Esophagus (tissue), 2 donors: Measurements from ENCODE around the gene TLNRD1. TPM values are rescaled to one million over a fixed set of nuclear protein-coding genes. Genes with fewer than 3 reads are reported as not detected.

Experiments
- H3K27ac ChIP-seq, 2 donors: one replicate each; pipeline ENCODE4 v1.5.1; 2013; ENCODE audit warnings: low read depth in 2 of 2, mild to moderate bottlenecking in 2 of 2, inconsistent platforms in 1 of 2, low read length in 1 of 2, moderate library complexity in 1 of 2
- H3K27me3 ChIP-seq, 2 donors: one replicate each; pipeline ENCODE4 v1.6.1; 2013; ENCODE audit warnings: low read length in 2 of 2, control low read depth in 1 of 2, mild to moderate bottlenecking in 1 of 2; ENCODE audit not compliant: insufficient read depth in 2 of 2, control insufficient read depth in 1 of 2
- H3K36me3 ChIP-seq, 2 donors: one replicate each; pipeline ENCODE4 v1.6.1; 2013; ENCODE audit warnings: low read length in 1 of 2; ENCODE audit not compliant: control insufficient read depth in 2 of 2, insufficient read depth in 2 of 2
- H3K4me1 ChIP-seq, 2 donors: one replicate each; pipeline ENCODE4 v1.6.1; 2013; ENCODE audit warnings: low read length in 1 of 2; ENCODE audit not compliant: control insufficient read depth in 2 of 2, insufficient read depth in 2 of 2
- H3K4me3 ChIP-seq, 2 donors: one replicate each; pipeline ENCODE4 v1.5.1; 2013; ENCODE audit warnings: low read length in 2 of 2, mild to moderate bottlenecking in 2 of 2, low read depth in 1 of 2, moderate library complexity in 1 of 2
- H3K9me3 ChIP-seq, 2 donors: one replicate each; pipeline ENCODE4 v1.6.1; 2013; ENCODE audit warnings: mild to moderate bottlenecking in 2 of 2, low read depth in 1 of 2, low read length in 1 of 2, moderate library complexity in 1 of 2; ENCODE audit not compliant: control insufficient read depth in 2 of 2, insufficient read depth in 1 of 2
- WGBS, 2 donors: extraction: QIAGEN DNeasy Blood & Tissue Kit; methylation state at CpG; one replicate each; pipeline ENCODE4 v1.1.7; 2013; 5-methylcytosine and 5-hydroxymethylcytosine counted together
- polyA plus RNA-seq, 2 donors: library from polyadenylated mRNA; stranded (reverse); fragments of 200-250 nt; gene quantifications; one replicate each; pipeline ENCODE4 v1.2.3, GENCODE V29; 2013
- donor health status: healthy with polysubstance abuse.
- donor health status: Bipolar disorder and iron deficiency.

TLNRD1 gene
- polyA plus RNA-seq, 2 donors, result 5.6 to 5.9 TPM

DNA sequence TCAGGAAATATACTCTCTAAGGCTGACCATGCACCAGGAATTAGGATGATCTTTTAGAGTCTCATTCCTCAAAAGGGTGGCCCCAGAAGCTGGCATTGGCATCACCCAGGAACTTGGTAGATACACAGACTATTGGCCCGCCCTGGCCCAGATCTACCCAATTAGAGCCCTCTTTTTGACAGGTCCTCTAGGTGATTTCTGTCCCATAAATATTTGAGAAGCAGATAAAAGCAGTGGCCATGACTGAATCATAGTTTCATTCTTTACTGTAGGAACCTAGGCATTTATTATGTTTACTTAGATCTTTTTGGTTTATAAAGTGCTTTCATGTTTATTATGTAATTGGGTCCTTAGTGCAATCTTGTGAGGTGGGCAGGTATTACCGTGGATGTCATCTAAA lies 7.6 kb downstream of the TLNRD1 start:
- Histone ChIP-seq H3K36me3 (no peaks in the 10 kb centered on the region), H3K9me3 (no peaks in the 10 kb centered on the region), H3K4me3 (no peak overlapping the region), H3K27ac (no peak overlapping the region), H3K4me1 (no peaks in the 10 kb centered on the region), H3K27me3 (no peaks in the 10 kb centered on the region)
- 79 to 90% methylated on average over 2 of the region's 2 CpGs for WGBS, 2 donors

- no peak overlapping the region for H3K4me3 ChIP-seq
- no peaks in the 10 kb centered on the region for H3K9me3 ChIP-seq
- H3K27me3 ChIP-seq, result no peaks in the 10 kb centered on the region
- H3K4me1 ChIP-seq, result peaks cover 0 to 3% of the 10 kb centered on the region in 2 donors
- no peaks in the 10 kb centered on the region for H3K36me3 ChIP-seq
- no peak overlapping the region for H3K27ac ChIP-seq
- WGBS, 2 donors, result 80 to 81% methylated on average over 4 of the region's 4 CpGs
Measured at GRCh38 chr15:81010086-81010485, 9.4 kb downstream of the TLNRD1 start.

GRCh38 chr15:81011593-81011992 lies 10.9 kb downstream of the TLNRD1 start:
- peaks cover 0 to 3% of the 10 kb centered on the region in 2 donors for H3K4me1 ChIP-seq
- H3K9me3 ChIP-seq, result no peaks in the 10 kb centered on the region
- H3K4me3 ChIP-seq, result no peak overlapping the region
- H3K36me3 ChIP-seq, result no peaks in the 10 kb centered on the region
- no peak overlapping the region for H3K27ac ChIP-seq
- no peaks in the 10 kb centered on the region for H3K27me3 ChIP-seq

DNA sequence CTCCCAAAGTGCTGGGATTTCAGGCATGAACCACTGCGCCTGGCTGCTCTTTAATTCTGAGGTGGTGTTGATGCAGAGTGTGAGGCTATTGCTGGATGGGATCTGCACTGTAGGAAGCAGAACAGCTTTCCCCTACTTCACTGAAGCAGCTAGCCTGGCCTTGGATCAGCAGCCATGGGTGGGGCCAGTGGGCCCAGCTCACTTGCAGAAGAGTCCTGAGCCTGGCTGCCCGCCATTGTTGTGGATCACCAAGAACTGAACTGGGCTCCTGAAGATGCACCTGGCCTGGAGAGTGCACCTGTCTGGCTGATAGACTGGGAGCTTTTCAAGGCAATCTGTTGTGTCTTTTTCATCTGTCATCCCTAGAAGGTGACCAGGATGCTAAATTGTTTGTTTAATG lies 11.9 kb downstream of the TLNRD1 start:
- H3K27ac ChIP-seq, result no peak overlapping the region
- H3K4me3 ChIP-seq, result no peak overlapping the region
- WGBS, 2 donors, result 95 to 96% methylated on average over 2 of the region's 2 CpGs
- H3K27me3 ChIP-seq, result no peaks in the 10 kb centered on the region
- no peaks in the 10 kb centered on the region for H3K36me3 ChIP-seq
- H3K9me3 ChIP-seq, result no peaks in the 10 kb centered on the region
- peaks cover 0 to 3% of the 10 kb centered on the region in 2 donors for H3K4me1 ChIP-seq

- H3K9me3 ChIP-seq, result no peaks in the 10 kb centered on the region
- H3K4me3 ChIP-seq, result no peak overlapping the region
- WGBS, 2 donors, result 88 to 90% methylated on average over 4 of the region's 4 CpGs
- H3K36me3 ChIP-seq, result no peaks in the 10 kb centered on the region
- peaks cover 0 to 3% of the 10 kb centered on the region in 2 donors for H3K4me1 ChIP-seq
- H3K27me3 ChIP-seq, result no peaks in the 10 kb centered on the region
- H3K27ac ChIP-seq, result no peak overlapping the region
Measured at GRCh38 chr15:81013396-81013929, 12.7 kb downstream of the TLNRD1 start.

- Histone ChIP-seq H3K27ac (no peak overlapping the region), H3K4me3 (no peak overlapping the region), H3K27me3 (no peaks in the 10 kb centered on the region), H3K36me3 (no peaks in the 10 kb centered on the region), H3K9me3 (no peaks in the 10 kb centered on the region), H3K4me1 (peaks cover 0 to 3% of the 10 kb centered on the region in 2 donors)
- 82 to 87% methylated on average over 9 of the region's 9 CpGs for WGBS, 2 donors
Measured at GRCh38 chr15:81014446-81015093, 13.8 kb downstream of the TLNRD1 start.

DNA sequence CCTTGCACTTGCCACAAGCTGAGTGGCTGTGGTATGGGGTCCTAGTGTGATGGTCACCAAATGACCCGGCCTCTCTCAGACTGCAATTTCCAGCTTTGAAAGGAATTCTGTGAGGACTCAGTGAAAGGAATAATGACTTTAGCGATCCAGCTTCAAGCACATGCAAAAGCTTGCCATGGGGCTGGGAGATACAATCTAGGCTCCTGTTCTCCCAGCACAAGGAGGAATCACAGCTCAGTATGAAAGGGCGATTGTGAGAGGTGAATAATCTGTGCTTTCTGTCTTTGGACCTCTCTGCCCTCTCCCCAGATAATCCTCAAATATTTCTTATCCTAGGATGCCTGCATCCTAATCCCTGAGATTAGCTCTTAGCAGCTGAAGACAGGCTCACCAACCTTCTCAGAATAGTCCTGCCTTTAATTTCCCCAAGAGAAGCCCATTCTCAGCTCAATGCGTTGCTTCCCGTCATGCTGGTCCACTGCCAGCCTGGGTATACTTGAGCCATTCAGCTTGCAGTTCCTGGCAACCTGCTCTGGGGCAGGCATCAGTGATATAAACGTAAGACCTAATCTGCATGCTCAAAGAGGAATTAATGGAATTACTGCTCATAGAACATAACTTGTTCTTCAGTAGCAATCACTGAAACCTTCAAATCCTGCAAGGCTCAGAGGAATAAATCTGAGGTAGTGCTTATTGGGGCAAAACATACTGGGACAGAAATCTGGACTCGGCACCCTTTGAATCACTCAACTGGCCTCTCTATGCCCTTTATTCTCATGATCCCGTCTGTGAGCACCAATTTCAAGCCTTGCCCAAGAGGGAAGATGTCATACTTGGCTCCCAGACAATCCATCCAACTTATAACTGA lies 15.1 kb downstream of the TLNRD1 start:
- Histone ChIP-seq H3K4me3 (no peak overlapping the region), H3K27me3 (no peaks in the 10 kb centered on the region), H3K27ac (no peak overlapping the region), H3K4me1 (peaks cover 0 to 3% of the 10 kb centered on the region in 2 donors), H3K9me3 (no peaks in the 10 kb centered on the region), H3K36me3 (no peaks in the 10 kb centered on the region)
- 64 to 68% methylated on average over 8 of the region's 8 CpGs for WGBS, 2 donors

GRCh38 chr15:81016489-81017068 lies 15.9 kb downstream of the TLNRD1 start:
- H3K4me1 ChIP-seq, result peaks cover 0 to 3% of the 10 kb centered on the region in 2 donors
- H3K4me3 ChIP-seq, result no peak overlapping the region
- 21 to 48% methylated on average over 1 of the region's 1 CpG for WGBS, 2 donors
- no peaks in the 10 kb centered on the region for H3K36me3 ChIP-seq
- no peaks in the 10 kb centered on the region for H3K9me3 ChIP-seq
- H3K27ac ChIP-seq, result no peak overlapping the region
- no peaks in the 10 kb centered on the region for H3K27me3 ChIP-seq

DNA sequence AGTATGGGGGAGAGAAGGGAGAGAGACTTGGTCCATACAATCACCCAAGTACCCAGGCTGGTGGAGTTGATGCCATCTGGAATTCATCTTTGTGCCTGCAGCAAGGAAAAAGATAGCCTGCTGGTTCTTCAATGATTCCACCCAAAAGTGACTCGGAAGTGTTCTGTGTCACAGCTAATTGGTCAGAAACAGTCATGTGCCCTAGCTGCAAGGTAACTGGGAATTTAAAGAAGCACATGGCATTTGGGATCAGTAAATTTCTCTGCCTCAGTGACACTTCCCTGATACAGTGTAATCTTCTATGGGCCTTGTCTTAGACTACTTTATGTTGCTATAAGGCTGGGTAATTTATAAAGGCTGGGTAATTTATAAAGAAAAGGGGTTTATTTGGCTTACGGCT lies 17.5 kb downstream of the TLNRD1 start:
- H3K9me3 ChIP-seq, result no peaks in the 10 kb centered on the region
- no peaks in the 10 kb centered on the region for H3K27me3 ChIP-seq
- H3K4me3 ChIP-seq, result no peak overlapping the region
- peaks cover 0 to 3% of the 10 kb centered on the region in 2 donors for H3K4me1 ChIP-seq
- no peaks in the 10 kb centered on the region for H3K36me3 ChIP-seq
- WGBS, 2 donors, result 96 to 98% methylated on average over 2 of the region's 2 CpGs
- H3K27ac ChIP-seq, result no peak overlapping the region
